HG03280 (cell line): Measurements from ENCODE around the gene SEC16A.
A peak's percentile ranks its signal among the peaks of the same experiment; 100 is the strongest.

Source experiments
- ATAC-seq: cut with Tn5 transposase; IDR thresholded peaks from one replicate; pipeline ENCODE4 v1.9.1; 2021; ENCODE audit warnings: mild to moderate bottlenecking, moderate library complexity; ENCODE audit not compliant: unreplicated experiment

Gene SEC16A

GRCh38 chr9:136482793-136483588 lies at the start of gene SEC16A:
Gene SEC16A (minus strand): TSS chr9:136483040. CDS start chr9:136477615, 5,425 bp downstream.
- ATAC-seq = peak; percentile 54

GRCh38 chr9:136531904-136532798 lies 49.3 kb upstream of the SEC16A start:
- no peak for ATAC-seq

- ATAC-seq = no peak
These were observed 48.5 kb upstream of the SEC16A start for GRCh38 chr9:136531186-136531903.

- ATAC-seq = no peak
These were observed 47.7 kb upstream of the SEC16A start for GRCh38 chr9:136530461-136531089.

GRCh38 chr9:136529516-136530460 lies 46.9 kb upstream of the SEC16A start:
- ATAC-seq = no peak

GRCh38 chr9:136528716-136529341 lies 46.0 kb upstream of the SEC16A start:
- no peak for ATAC-seq

- ATAC-seq = no peak
These were observed 45.2 kb upstream of the SEC16A start for GRCh38 chr9:136527721-136528710.

- ATAC-seq = no peak
These were observed 44.3 kb upstream of the SEC16A start for GRCh38 chr9:136527131-136527530.

GRCh38 chr9:136526625-136527066 lies 43.8 kb upstream of the SEC16A start:
- no peak for ATAC-seq

- ATAC-seq = no peak
These were observed 43.1 kb upstream of the SEC16A start for GRCh38 chr9:136525841-136526499.

GRCh38 chr9:136525207-136525606 lies 42.4 kb upstream of the SEC16A start:
- ATAC-seq = no peak

GRCh38 chr9:136522314-136523237 lies 39.7 kb upstream of the SEC16A start:
- ATAC-seq = no peak

GRCh38 chr9:136521537-136521936 lies 38.7 kb upstream of the SEC16A start:
- no peak for ATAC-seq

- ATAC-seq = no peak
These were observed 37.3 kb upstream of the SEC16A start for GRCh38 chr9:136520053-136520540.

GRCh38 chr9:136519263-136520052 lies 36.6 kb upstream of the SEC16A start:
- no peak for ATAC-seq
